Iris pigment epithelial cell (primary cell): ENCODE data around the gene THOC3.
"Not testable (repeated sequence)": the region's sequence is repeated elsewhere in the genome, so short reads cannot be mapped to it uniquely, and the experiment has no call there.

Experiments used
- DNase-seq: peaks from one replicate; pipeline ENCODE4 v3.0.0-alpha.2; 2011; ENCODE audit warnings: low read depth

THOC3 gene

GRCh38 chr5:175940632-175941031 is 27.5 kb downstream of the THOC3 start:
- not testable (repeated sequence) for DNase-seq

GRCh38 chr5:175938489-175938888 is 29.6 kb downstream of the THOC3 start:
- not testable (repeated sequence) for DNase-seq

GRCh38 chr5:175928752-175929151 is 39.4 kb downstream of the THOC3 start:
- DNase-seq, result not testable (repeated sequence)

- not testable (repeated sequence) for DNase-seq
These were observed 43.0 kb downstream of the THOC3 start for GRCh38 chr5:175925106-175925505.

GRCh38 chr5:175922192-175922885 is 45.8 kb downstream of the THOC3 start:
- DNase-seq, result peak; percentile 94

GRCh38 chr5:175921061-175921730 is 46.9 kb downstream of the THOC3 start:
- DNase-seq, result no peak

GRCh38 chr5:175920231-175920811 is 47.8 kb downstream of the THOC3 start:
- DNase-seq, result peak; percentile 32

GRCh38 chr5:175915066-175916037 is 52.8 kb downstream of the THOC3 start:
- DNase-seq, result not testable (repeated sequence)

GRCh38 chr5:175913835-175914672 is 54.1 kb downstream of the THOC3 start:
- DNase-seq, result not testable (repeated sequence)

- not testable (repeated sequence) for DNase-seq
These were observed 58.0 kb downstream of the THOC3 start for GRCh38 chr5:175910072-175910471.
